ENCODE results near the gene FBXW12.

Gene FBXW12

GRCh38 chr3:48409291-48410201 is 37.5 kb downstream of the FBXW12 start:
- Histone ChIP-seq H3K36me3 (ENCODE audit: insufficient read depth, low read length) (no peaks in the 10 kb centered on the region), H3K27ac (no peak overlapping the region), H3K9ac (ENCODE audit: insufficient read length) (no peak overlapping the region), H3K4me3 (no peak overlapping the region), H3K9me3 (ENCODE audit: low read depth, low read length) (no peaks in the 10 kb centered on the region)
- TF ChIP-seq EZH2 (IDR thresholded peaks at IDR 0.05), result no peak
- DNase-seq (ENCODE audit: low read depth, low spot score), result no peak

- TF ChIP-seq EZH2 (IDR thresholded peaks at IDR 0.05) (no peak), FOXP2 (optimal IDR thresholded peaks at IDR 0.05; ENCODE audit: control extremely low read depth, extremely low read length, insufficient read depth) (no peak), POLR2AphosphoS5 (IDR thresholded peaks at IDR 0.05; ENCODE audit: borderline replicate concordance, low read depth, low read length) (no peak)
- no peak overlapping the region for H3K4me3 ChIP-seq
- no peak overlapping the region for H3K27ac ChIP-seq
- no peak for DNase-seq (ENCODE audit: low read depth, low spot score)
- no peak overlapping the region for H3K9ac ChIP-seq (ENCODE audit: insufficient read length)
- H3K9me3 ChIP-seq (ENCODE audit: low read depth, low read length), result no peaks in the 10 kb centered on the region
- H3K36me3 ChIP-seq (ENCODE audit: insufficient read depth, low read length), result no peaks in the 10 kb centered on the region
Measured at GRCh38 chr3:48410205-48411040, 38.4 kb downstream of the FBXW12 start.

- Histone ChIP-seq H3K27ac (no peak overlapping the region), H3K36me3 (ENCODE audit: insufficient read depth, low read length) (no peaks in the 10 kb centered on the region), H3K9ac (ENCODE audit: insufficient read length) (no peak overlapping the region)
Measured at GRCh38 chr3:48411041-48411588, 39.1 kb downstream of the FBXW12 start.

GRCh38 chr3:48411606-48412374 is 39.8 kb downstream of the FBXW12 start:
- no peak overlapping the region for H3K27ac ChIP-seq
- H3K9me3 ChIP-seq (ENCODE audit: low read depth, low read length), result no peaks in the 10 kb centered on the region
- no peak overlapping the region for H3K4me3 ChIP-seq
- no peak overlapping the region for H3K9ac ChIP-seq (ENCODE audit: insufficient read length)
- DNase-seq (ENCODE audit: low read depth, low spot score), result no peak
- TF ChIP-seq EZH2 (IDR thresholded peaks at IDR 0.05) (no peak), POLR2AphosphoS5 (IDR thresholded peaks at IDR 0.05; ENCODE audit: borderline replicate concordance, low read depth, low read length) (no peak), FOXP2 (optimal IDR thresholded peaks at IDR 0.05; ENCODE audit: control extremely low read depth, extremely low read length, insufficient read depth) (no peak)
- no peaks in the 10 kb centered on the region for H3K36me3 ChIP-seq (ENCODE audit: insufficient read depth, low read length)

More at GRCh38 chr3:48411041-48411588, 39.1 kb downstream of the FBXW12 start:
- Histone ChIP-seq H3K4me3 (no peak overlapping the region), H3K9me3 (ENCODE audit: low read depth, low read length) (no peaks in the 10 kb centered on the region)
- TF ChIP-seq FOXP2 (optimal IDR thresholded peaks at IDR 0.05; ENCODE audit: control extremely low read depth, extremely low read length, insufficient read depth), result no peak
- no peak for TF ChIP-seq POLR2AphosphoS5 (IDR thresholded peaks at IDR 0.05; ENCODE audit: borderline replicate concordance, low read depth, low read length)
- no peak for TF ChIP-seq EZH2 (IDR thresholded peaks at IDR 0.05)
- DNase-seq (ENCODE audit: low read depth, low spot score), result no peak

- no peak overlapping the region for H3K9ac ChIP-seq (ENCODE audit: insufficient read length)
- TF ChIP-seq EZH2 (IDR thresholded peaks at IDR 0.05) (no peak), FOXP2 (optimal IDR thresholded peaks at IDR 0.05; ENCODE audit: control extremely low read depth, extremely low read length, insufficient read depth) (no peak), POLR2AphosphoS5 (IDR thresholded peaks at IDR 0.05; ENCODE audit: borderline replicate concordance, low read depth, low read length) (no peak)
- DNase-seq (ENCODE audit: low read depth, low spot score), result no peak
- no peak overlapping the region for H3K27ac ChIP-seq
- H3K36me3 ChIP-seq (ENCODE audit: insufficient read depth, low read length), result no peaks in the 10 kb centered on the region
- H3K4me3 ChIP-seq, result no peak overlapping the region
- no peaks in the 10 kb centered on the region for H3K9me3 ChIP-seq (ENCODE audit: low read depth, low read length)
Measured at GRCh38 chr3:48412375-48413001, 40.5 kb downstream of the FBXW12 start.

- Histone ChIP-seq H3K27ac (no peak overlapping the region), H3K9ac (ENCODE audit: insufficient read length) (no peak overlapping the region), H3K36me3 (ENCODE audit: insufficient read depth, low read length) (no peaks in the 10 kb centered on the region), H3K4me3 (no peak overlapping the region), H3K9me3 (ENCODE audit: low read depth, low read length) (no peaks in the 10 kb centered on the region)
- no peak for DNase-seq (ENCODE audit: low read depth, low spot score)
- TF ChIP-seq FOXP2 (optimal IDR thresholded peaks at IDR 0.05; ENCODE audit: control extremely low read depth, extremely low read length, insufficient read depth) (no peak), EZH2 (IDR thresholded peaks at IDR 0.05) (no peak), POLR2AphosphoS5 (IDR thresholded peaks at IDR 0.05; ENCODE audit: borderline replicate concordance, low read depth, low read length) (no peak)
Measured at GRCh38 chr3:48413086-48413485, 41.1 kb downstream of the FBXW12 start.

- no peak for DNase-seq (ENCODE audit: low read depth, low spot score)
- H3K9ac ChIP-seq (ENCODE audit: insufficient read length), result no peak overlapping the region
- no peak for TF ChIP-seq EZH2 (IDR thresholded peaks at IDR 0.05)
- no peak for TF ChIP-seq POLR2AphosphoS5 (IDR thresholded peaks at IDR 0.05; ENCODE audit: borderline replicate concordance, low read depth, low read length)
- TF ChIP-seq FOXP2 (optimal IDR thresholded peaks at IDR 0.05; ENCODE audit: control extremely low read depth, extremely low read length, insufficient read depth), result no peak
- H3K9me3 ChIP-seq (ENCODE audit: low read depth, low read length), result no peaks in the 10 kb centered on the region
- no peaks in the 10 kb centered on the region for H3K36me3 ChIP-seq (ENCODE audit: insufficient read depth, low read length)
- H3K27ac ChIP-seq, result no peak overlapping the region
- no peak overlapping the region for H3K4me3 ChIP-seq
Measured at GRCh38 chr3:48413611-48414010, 41.6 kb downstream of the FBXW12 start.

All from SK-N-MC (cell line).